ENCODE data around the gene VAX1. TPM values are rescaled to one million over a fixed set of nuclear protein-coding genes. Genes with fewer than 3 reads are reported as not detected.

Gene VAX1
- total RNA-seq, 1 experiment from 2014 or later = not detected

DNA sequence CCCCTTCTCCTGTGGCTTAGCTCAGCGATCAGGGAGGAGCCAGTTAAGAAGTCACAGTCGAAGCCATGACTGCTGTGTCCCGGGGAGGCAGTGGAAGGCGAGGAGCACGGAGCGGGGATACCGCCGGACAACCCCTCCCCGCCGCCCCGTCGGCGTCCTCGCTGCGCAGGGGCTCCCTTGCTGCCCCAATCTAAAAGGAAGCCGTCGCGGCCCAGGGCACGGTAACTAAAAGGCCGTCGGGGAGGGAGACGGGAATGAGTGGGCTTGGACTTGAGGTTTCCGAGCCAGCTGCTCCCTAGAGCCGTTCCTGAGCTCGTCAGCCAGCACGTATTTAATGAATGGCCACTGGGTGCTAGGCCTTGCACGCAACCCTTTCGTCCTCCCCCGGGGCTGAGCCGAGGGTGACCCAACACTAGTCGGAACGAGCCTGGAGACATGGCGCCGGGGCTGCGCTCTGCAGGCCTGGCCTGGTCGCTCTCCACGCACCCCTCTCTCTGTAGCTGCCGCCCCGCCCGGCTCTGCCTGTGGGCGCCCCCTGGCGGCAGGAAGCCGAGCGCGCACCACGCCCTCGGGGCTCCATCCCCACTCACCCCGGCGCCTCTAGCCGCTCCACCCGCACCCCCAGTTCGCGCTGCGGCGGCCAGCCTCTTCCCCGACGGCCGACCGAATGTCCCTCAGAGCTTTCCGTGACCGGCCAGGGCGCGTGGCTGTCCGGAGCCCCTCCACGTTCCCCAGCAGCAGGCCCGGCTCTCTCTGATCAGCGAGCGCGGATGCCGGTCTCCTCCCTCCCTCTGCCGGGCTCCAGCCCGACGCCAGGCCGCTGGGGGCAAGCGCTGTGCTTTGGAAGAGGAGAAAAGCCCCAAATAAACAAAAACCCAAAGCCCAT is 30.0 kb upstream of the VAX1 start:
- Histone ChIP-seq H3K14ac (ENCODE audit: insufficient read depth, low read length) (no peak overlapping the region), H2AFZ (ENCODE audit: low read length) (no peak overlapping the region), H3K4me2 (ENCODE audit: insufficient read depth, insufficient read length, low read length) (peak overlapping the region; percentile 47), H2BK12ac (ENCODE audit: insufficient read length, low read depth, low read length) (no peak overlapping the region), H3T11ph (ENCODE audit: low read length) (no peak overlapping the region), H4K5ac (ENCODE audit: insufficient read length, low read depth, low read length) (no peak overlapping the region), H3K9me3 (ENCODE audit: control insufficient read depth, low read depth, low read length) (no peaks in the 10 kb centered on the region), H2AK5ac (ENCODE audit: insufficient read length, low read length) (no peak overlapping the region), H2BK20ac (ENCODE audit: low read depth, low read length, poor library complexity, severe bottlenecking) (no peak overlapping the region), H3K9ac (ENCODE audit: extremely low read depth, insufficient read length, low read length) (no peak overlapping the region), H3K4me1 (ENCODE audit: insufficient read depth, low read length) (no peaks in the 10 kb centered on the region), H3K4ac (ENCODE audit: low read depth, low read length) (no peak overlapping the region), H3K27ac (ENCODE audit: insufficient read length, low read depth, low read length) (no peak overlapping the region), H3K79me1 (ENCODE audit: insufficient read depth, low read depth, low read length, poor library complexity, severe bottlenecking) (no peaks in the 10 kb centered on the region), H2BK15ac (ENCODE audit: low read depth, low read length) (no peak overlapping the region), H4K91ac (ENCODE audit: insufficient read length, low read depth, low read length) (no peak overlapping the region), H4K20me1 (ENCODE audit: control insufficient read depth, insufficient read depth, insufficient read length) (no peaks in the 10 kb centered on the region), H2BK5ac (ENCODE audit: insufficient read length, low read length) (no peak overlapping the region), H3K23ac (ENCODE audit: insufficient read length, low read depth, low read length) (no peak overlapping the region), H3K23me2 (ENCODE audit: insufficient read length, low read depth, low read length, poor library complexity, severe bottlenecking) (peaks cover 13% of the 10 kb centered on the region), H3K18ac (ENCODE audit: insufficient read length, low read depth, low read length) (no peak overlapping the region), H3K79me2 (ENCODE audit: insufficient read depth, low read length) (no peaks in the 10 kb centered on the region), H4K8ac (replicated peaks; ENCODE audit: insufficient read length, low read depth, low read length) (no peak overlapping the region), H3K27me3 (ENCODE audit: insufficient read depth, low read length) (peaks cover 91% of the 10 kb centered on the region), H2BK120ac (ENCODE audit: low read depth, low read length, poor library complexity, severe bottlenecking) (no peak overlapping the region), H3K56ac (ENCODE audit: insufficient read length, low read depth, low read length) (no peak overlapping the region)
- DNase-seq = peak; percentile 84
- Mint-ChIP-seq H3K27ac (no peak overlapping the region), H3K4me1 (peaks cover 9 to 36% of the 10 kb centered on the region in 2 experiments; a peak in 3 of 4 replicates), H3K27me3 (ENCODE audit: low read depth) (peaks cover 100% of the 10 kb centered on the region), H3K9me3 (peaks cover 0 to 4% of the 10 kb centered on the region in 2 experiments; a peak in 1 of 5 replicates), H3K4me3 (peak overlapping the region; percentile 56 to 80), H3K36me3 (ENCODE audit: insufficient read depth in 1 of 3, low read depth in 3 of 3) (no peaks in the 10 kb centered on the region; a peak in 1 of 7 replicates)
- TF ChIP-seq, protein P1, sequence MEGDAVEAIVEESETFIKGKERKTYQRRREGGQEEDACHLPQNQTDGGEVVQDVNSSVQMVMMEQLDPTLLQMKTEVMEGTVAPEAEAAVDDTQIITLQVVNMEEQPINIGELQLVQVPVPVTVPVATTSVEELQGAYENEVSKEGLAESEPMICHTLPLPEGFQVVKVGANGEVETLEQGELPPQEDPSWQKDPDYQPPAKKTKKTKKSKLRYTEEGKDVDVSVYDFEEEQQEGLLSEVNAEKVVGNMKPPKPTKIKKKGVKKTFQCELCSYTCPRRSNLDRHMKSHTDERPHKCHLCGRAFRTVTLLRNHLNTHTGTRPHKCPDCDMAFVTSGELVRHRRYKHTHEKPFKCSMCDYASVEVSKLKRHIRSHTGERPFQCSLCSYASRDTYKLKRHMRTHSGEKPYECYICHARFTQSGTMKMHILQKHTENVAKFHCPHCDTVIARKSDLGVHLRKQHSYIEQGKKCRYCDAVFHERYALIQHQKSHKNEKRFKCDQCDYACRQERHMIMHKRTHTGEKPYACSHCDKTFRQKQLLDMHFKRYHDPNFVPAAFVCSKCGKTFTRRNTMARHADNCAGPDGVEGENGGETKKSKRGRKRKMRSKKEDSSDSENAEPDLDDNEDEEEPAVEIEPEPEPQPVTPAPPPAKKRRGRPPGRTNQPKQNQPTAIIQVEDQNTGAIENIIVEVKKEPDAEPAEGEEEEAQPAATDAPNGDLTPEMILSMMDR (conservative IDR thresholded peaks at IDR 0.05) = peak; percentile 99
- no CpG with 5 or more reads among the region's 75 CpGs for WGBS (ENCODE audit: extremely low coverage, insufficient read length, low lambda C conversion rate)
